GM12878 (cell line): ENCODE results near the gene PCK2. TPM values are rescaled to one million over a fixed set of nuclear protein-coding genes. Genes with fewer than 3 reads are reported as not detected.

ENCODE experiments used
- ATAC-seq: fragments of 200-7000 bp; cut with Tn5 transposase; 3 replicates; pipeline ENCODE4 v1.9.1; 2020; ENCODE audit warnings: mild to moderate bottlenecking, moderate library complexity
- BruUV-seq: library from RNA; stranded (reverse); fragments of 400-500 nt; replicated peaks from 2 replicates; lab custom pipeline; 2021; lab: Mats Ljungman, UMichigan
- CTCF ChIA-PET: fragments of 300-600 bp; sonication (Branson Sonifier 250); formaldehyde crosslinking; extraction: SDS; loops from one replicate; lab custom pipeline; 2021; ENCODE audit warnings: inconsistent platforms; lab: Yijun Ruan, JAX
- POLR2A ChIA-PET: fragments of 350-600 bp; formaldehyde crosslinking; extraction: SDS; loops from one replicate; lab custom pipeline; 2021; ENCODE audit warnings: inconsistent platforms; lab: Charles Lee
- RAD21 ChIA-PET: fragments of 300-600 bp; sonication (Branson Sonifier 250); formaldehyde crosslinking; loops from one replicate; lab custom pipeline; 2023; ENCODE audit warnings: antibody characterized with exemption; ENCODE audit not compliant: unreplicated experiment; lab: Charles Lee
- SMC1A ChIA-PET: fragments of 300-600 bp; sonication (Branson Sonifier 250); formaldehyde crosslinking; loops from one replicate; lab custom pipeline; 2023; ENCODE audit not compliant: unreplicated experiment, uncharacterized antibody; lab: Charles Lee
- DNase-seq: peaks from one replicate; pipeline ENCODE4 v3.0.0-alpha.2; 2011; ENCODE audit warnings: low read depth, low spot score
- FAIRE-seq: peaks from 3 replicates; lab custom pipeline; 2011; peaks lifted over from hg19 to GRCh38; lab: Jason Lieb, UNC
- H2AFZ ChIP-seq: 2 replicates; pipeline ENCODE4 v1.6.0; 2011; ENCODE audit warnings: low read depth, low read length, control low read depth; ENCODE audit not compliant: control insufficient read depth
- H3K27ac ChIP-seq: 2 replicates; pipeline ENCODE4 v1.5.1; 2011; ENCODE audit warnings: control low read depth; ENCODE audit not compliant: control insufficient read depth, insufficient read depth
- H3K27me3 ChIP-seq, 2 experiments: replicated peaks in 1 of 2; 2 replicates each; pipeline versions ENCODE4 v1.6.0 to v1.6.1; 2011; ENCODE audit warnings: low read length in 1 of 2; ENCODE audit not compliant: control insufficient read depth in 2 of 2, insufficient read depth in 2 of 2
- H3K36me3 ChIP-seq, 2 experiments: 2 replicates each; pipeline ENCODE4 v1.5.1; 2011; ENCODE audit warnings: low read length in 1 of 2; ENCODE audit not compliant: control insufficient read depth in 2 of 2, insufficient read depth in 2 of 2
- H3K4me1 ChIP-seq: 2 replicates; pipeline ENCODE4 v1.6.1; 2011; ENCODE audit warnings: mild to moderate bottlenecking, low read length, moderate library complexity, mixed read lengths; ENCODE audit not compliant: control insufficient read depth, insufficient read depth
- H3K4me2 ChIP-seq: 2 replicates; pipeline ENCODE4 v1.6.0; 2011; ENCODE audit warnings: control low read depth; ENCODE audit not compliant: control insufficient read depth, insufficient read depth
- H3K4me3 ChIP-seq: fragments of 200-600 bp; sonication (generic); 2 replicates; pipeline ENCODE4 v1.5.1; 2016
- H3K79me2 ChIP-seq: 2 replicates; pipeline ENCODE4 v1.6.0; 2011; ENCODE audit warnings: low read length; ENCODE audit not compliant: control insufficient read depth, insufficient read depth
- H3K9ac ChIP-seq: 2 replicates; pipeline ENCODE4 v1.8.0; 2011; ENCODE audit warnings: low read length, control low read depth, mixed read lengths; ENCODE audit not compliant: control insufficient read depth, insufficient read depth
- H3K9me3 ChIP-seq: replicated peaks from 3 replicates; pipeline ENCODE4 v1.5.1; 2011; ENCODE audit warnings: mild to moderate bottlenecking, low read length; ENCODE audit not compliant: control insufficient read depth, insufficient read depth
- H4K20me1 ChIP-seq: 2 replicates; pipeline ENCODE4 v1.6.0; 2011; ENCODE audit not compliant: control insufficient read depth, insufficient read depth
- CBFB ChIP-seq: IDR thresholded peaks from 2 replicates; pipeline ENCODE4 v1.6.1; 2016; ENCODE audit warnings: antibody characterized with exemption, low read depth
- POLR2AphosphoS5 ChIP-seq: IDR thresholded peaks from 2 replicates; pipeline ENCODE4 v1.6.1; 2011; ENCODE audit warnings: mild to moderate bottlenecking, low read length, inconsistent platforms
- RBBP5 ChIP-seq: fragments of 200-600 bp; sonication (generic); conservative IDR thresholded peaks from 2 replicates; pipeline ENCODE4 v1.6.1; 2016
- SREBF2 ChIP-seq: IDR thresholded peaks from 2 replicates; pipeline ENCODE4 v1.6.1; 2012; ENCODE audit warnings: mild to moderate bottlenecking, low read length
- SRF ChIP-seq, 2 experiments: IDR thresholded peaks; 2 replicates each; pipeline ENCODE4 v1.6.1; 2011; ENCODE audit warnings: low read depth in 2 of 2, low read length in 2 of 2, mild to moderate bottlenecking in 1 of 2, moderate library complexity in 1 of 2
- TAF1 ChIP-seq: IDR thresholded peaks from 2 replicates; pipeline ENCODE4 v1.6.1; 2011; ENCODE audit warnings: mild to moderate bottlenecking, low read depth, low read length, borderline replicate concordance
- ZNF687 ChIP-seq: fragments of 450-650 bp; IDR thresholded peaks from 2 replicates; pipeline ENCODE4 v1.6.1; 2017; ENCODE audit warnings: mild to moderate bottlenecking, moderate library complexity
- WGBS: methylation state at CpG from one replicate; pipeline ENCODE4 v1.1.6; 2016; ENCODE audit warnings: low lambda C conversion rate; ENCODE audit not compliant: insufficient replicate concordance, insufficient coverage; ENCODE audit errors: missing lambda C conversion rate; 5-methylcytosine and 5-hydroxymethylcytosine counted together
- in situ Hi-C: fragments of 300-500 bp; cut with MboI; formaldehyde crosslinking; loops from 9 replicates; pipeline ENCODE4 v1.14.3; 2018; ENCODE audit warnings: mixed read lengths
- intact Hi-C: fragments of 100-400 bp; cut with micrococcal nuclease; formaldehyde crosslinking; loops from one replicate; pipeline ENCODE4 v1.14.2; 2022; ENCODE audit not compliant: unreplicated experiment
- polyA plus RNA-seq, 11 experiments: library from polyadenylated mRNA; depleted of rRNA in 4 of 11; unstranded in 6 of 11; stranded (reverse) in 5 of 11; fragments of >200 nt; fragmentation: Nextera tagmentation in 4 of 11; fragmentation: Illumina TruSeq in 1 of 11; extraction: Ambion mirVana in 4 of 11; extraction: Trizol in 1 of 11; gene quantifications; 1 replicate in 1 of 11; 2 replicates in 10 of 11; pipeline versions ENCODE4 v1.2.1 to v1.2.3, GENCODE V29; 2011 to 2016; ENCODE audit warnings: inconsistent platforms in 2 of 11, missing spikeins in 2 of 11, low read depth in 1 of 11
- total RNA-seq, 4 experiments: library from RNA; depleted of rRNA in 3 of 4; stranded (reverse); fragments of >200 nt in 3 of 4; fragmentation: Illumina TruSeq in 1 of 4; extraction: Trizol in 1 of 4; gene quantifications; 2 replicates each; pipeline versions ENCODE4 v1.2.1 to v1.2.3, GENCODE V29; 2013 to 2021

PCK2 gene
- total and polyA plus RNA-seq, 10 of the 15 experiments (the other 5 are each of a cell fraction or from before 2014, with no cell fraction given): 6.6 to 110 (median 44.6) TPM

DNA sequence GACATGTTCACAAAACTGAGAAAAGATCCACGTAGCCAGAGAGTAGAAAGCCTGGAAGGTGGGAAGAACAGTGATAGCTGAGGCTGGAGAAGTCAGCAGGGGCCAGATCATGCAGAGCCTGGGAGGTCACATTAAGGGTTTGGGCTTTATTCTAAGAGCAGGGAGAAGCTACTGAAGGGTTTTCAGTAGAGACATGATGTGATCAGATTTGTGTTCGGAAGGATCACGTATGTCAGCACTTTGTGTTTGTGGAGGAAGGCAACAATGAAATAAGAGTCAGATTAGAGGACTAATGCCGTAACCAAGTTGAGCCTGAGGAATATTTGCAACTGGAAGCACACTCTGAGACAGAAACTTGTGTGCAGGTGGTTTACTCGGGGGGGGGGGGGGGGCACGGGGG lies 4.2 kb upstream of the PCK2 start:
- Histone ChIP-seq H3K36me3 (no peaks in the 10 kb centered on the region), H3K4me2 (no peak overlapping the region), H3K79me2 (peaks cover 10% of the 10 kb centered on the region), H3K4me1 (0 out of 2 replicates have a peak, but pooled peaks cover 3% of the 10 kb centered on the region), H3K27ac (no peak overlapping the region), H3K27me3 (no peaks in the 10 kb centered on the region), H3K9ac (no peak overlapping the region), H4K20me1 (no peaks in the 10 kb centered on the region)
- no peak for DNase-seq
- intact Hi-C loops: loop anchor here (1.0 to 5.0 kb wide), 3 partner anchors 32 to 207 kb away; partner anchors contain the start of genes DHRS1 and NOP9
- ChIA-PET CTCF (interaction anchor here (0.6 to 11.2 kb wide), 23 partner anchors 9 to 162 kb away, joined by 3 to 294 read pairs (median 7); partner anchors contain the start of genes CARMIL3, DCAF11, IRF9 and NRL), POLR2A (interaction anchor here (1.0 to 6.6 kb wide), 5 partner anchors 15 to 71 kb away, joined by 3 to 79 read pairs (median 6); partner anchors contain the start of genes DCAF11, IRF9 and NRL), RAD21 (interaction anchor here (0.7 to 9.1 kb wide), 11 partner anchors 9 to 244 kb away, joined by 3 to 153 read pairs (median 4); partner anchors contain the start of genes IRF9, PSME2 and RNF31)
- in situ Hi-C loops: loop anchor here (5.0 kb wide), 3 partner anchors 33 to 113 kb away; no protein-coding TSS in a partner anchor
- no peak for TF ChIP-seq RBBP5
- no peak for TF ChIP-seq CBFB
- TF ChIP-seq SRF (IDR thresholded peaks at IDR 0.05; ENCODE audit: low read depth in 2 of 2, low read length in 2 of 2): no peak
- TF ChIP-seq, all 136 proteins: peak for 0
- SMC1A ChIA-PET: interaction anchor here (0.8 to 9.2 kb wide), 19 partner anchors 9 to 152 kb away, joined by 3 to 195 read pairs (median 5); partner anchors contain the start of genes DCAF11, IRF9, NRL and TINF2
- Histone ChIP-seq H3K9me3 (no peaks in the 10 kb centered on the region), H2AFZ (no peak overlapping the region), H3K4me3 (no peak overlapping the region)
- ATAC-seq (no peak), FAIRE-seq (no peak)
- WGBS: 93% methylated on average over 4 of the region's 6 CpGs
- BruUV-seq: no TSS peak

- POLR2A ChIA-PET: interaction anchor here (1.0 to 6.8 kb wide), 11 partner anchors 10 to 81 kb away, joined by 3 to 90 read pairs (median 4); partner anchors contain the start of genes CARMIL3, CPNE6, DCAF11 and NRL
- H3K27ac ChIP-seq: no peak overlapping the region
- CTCF ChIA-PET: interaction anchor here (0.6 to 11.2 kb wide), 23 partner anchors 11 to 460 kb away, joined by 3 to 294 read pairs (median 5); partner anchors contain the start of genes CARMIL3, DCAF11, IRF9 and NRL
- H2AFZ ChIP-seq: no peak overlapping the region
- no peaks in the 10 kb centered on the region for H4K20me1 ChIP-seq
- no peak for DNase-seq
- H3K79me2 ChIP-seq: peaks cover 24% of the 10 kb centered on the region
- FAIRE-seq: no peak
- H3K9ac ChIP-seq: no peak overlapping the region
- in situ Hi-C loops (loop anchor here (5.0 kb wide), 2 partner anchors 35 to 115 kb away; no protein-coding TSS in a partner anchor), intact Hi-C loops (loop anchor here (5.0 kb wide), 1 partner anchor 205 kb away; the partner anchor contains the start of genes DHRS1 and NOP9)
- BruUV-seq: no TSS peak
- no peaks in the 10 kb centered on the region for H3K27me3 ChIP-seq
- H3K36me3 ChIP-seq: no peaks in the 10 kb centered on the region; a peak in 1 of 4 replicates
- H3K4me1 ChIP-seq: 0 out of 2 replicates have a peak, but pooled peaks cover 3% of the 10 kb centered on the region
- RAD21 ChIA-PET: interaction anchor here (1.1 to 9.1 kb wide), 8 partner anchors 11 to 150 kb away, joined by 3 to 153 read pairs (median 32); partner anchors contain the start of genes DCAF11, IRF9, NRL and TINF2
- no peak overlapping the region for H3K4me2 ChIP-seq
- ATAC-seq: no peak
- SMC1A ChIA-PET: interaction anchor here (0.8 to 9.2 kb wide), 13 partner anchors 11 to 154 kb away, joined by 3 to 195 read pairs (median 6); partner anchors contain the start of genes DCAF11, IRF9, NRL and PSME2
- no peaks in the 10 kb centered on the region for H3K9me3 ChIP-seq
- H3K4me3 ChIP-seq: no peak overlapping the region
- TF ChIP-seq SREBF2 (no peak), ZNF687 (no peak), TAF1 (no peak), POLR2AphosphoS5 (no peak)
These were observed 2.0 kb upstream of the PCK2 start for GRCh38 chr14:24092110-24092504.
